ENCODE data around the gene ZNF281. TPM values are rescaled to one million over a fixed set of nuclear protein-coding genes. Genes with fewer than 3 reads are reported as not detected.

ZNF281 gene
- polyA plus RNA-seq, 1 of the 3 experiments (the other 2 are of a cell fraction): 3.0 TPM

DNA sequence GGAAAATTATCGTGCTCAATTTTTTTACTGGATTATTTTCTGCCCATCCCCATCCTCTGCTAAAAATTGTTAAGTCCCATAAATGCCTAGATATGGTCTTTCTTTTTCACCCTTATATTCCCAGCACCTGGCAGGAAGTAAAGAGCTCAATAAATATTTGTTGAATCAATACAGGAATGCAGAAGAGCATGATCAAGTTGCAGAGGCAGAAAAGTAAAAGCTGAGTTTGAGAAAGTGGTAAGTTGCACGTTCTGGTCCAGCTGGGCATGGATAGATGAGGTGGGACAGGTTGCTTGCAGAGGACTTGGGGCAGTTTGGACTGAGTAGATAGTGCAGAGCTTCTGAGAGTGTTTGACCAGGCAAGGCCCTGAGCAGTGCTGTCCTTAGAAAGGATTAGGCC, 40.1 kb downstream of the ZNF281 start:
- DNase-seq: no peak
- 73% methylated on average over 2 of the region's 2 CpGs for WGBS (ENCODE audit: low lambda C conversion rate)

GRCh38 chr1:200369131-200369530, 40.7 kb downstream of the ZNF281 start:
- 98% methylated on average over 4 of the region's 4 CpGs for WGBS (ENCODE audit: low lambda C conversion rate)
- Histone ChIP-seq H3K9ac (no peak overlapping the region), H3F3A (replicated peaks; ENCODE audit: insufficient read depth) (peaks cover 24% of the 10 kb centered on the region), H3K4me1 (ENCODE audit: control insufficient read depth in 1 of 2, insufficient read depth in 2 of 2, low read depth in 1 of 2, low read length in 1 of 2) (peaks cover 2 to 43% of the 10 kb centered on the region in 2 experiments), H3K9me2 (no peaks in the 10 kb centered on the region), H3K9me3 (no peaks in the 10 kb centered on the region), H4K20me1 (ENCODE audit: insufficient read depth) (no peaks in the 10 kb centered on the region), H3K27me3 (ENCODE audit: insufficient read depth) (no peaks in the 10 kb centered on the region), H3K4me2 (no peak overlapping the region), H3K79me2 (ENCODE audit: insufficient read depth) (no peaks in the 10 kb centered on the region), H3K36me3 (replicated peaks in 1 of 2; ENCODE audit: control insufficient read depth in 1 of 2, insufficient read depth in 2 of 2, low read length in 1 of 2) (no peaks in the 10 kb centered on the region), H3K27ac (ENCODE audit: low read depth in 2 of 2, low read length in 1 of 2) (peak overlapping the region in 1 of 2 experiments; percentile 83; a peak in 3 of 4 replicates), H2AFZ (ENCODE audit: low read depth) (no peak overlapping the region), H3K4me3 (ENCODE audit: low read depth in 2 of 2, low read length in 1 of 2) (no peak overlapping the region)
- ChIA-PET POLR2A (no interaction called here), CTCF (interaction anchor here (1.3 to 2.1 kb wide), 2 partner anchors 120 to 142 kb away, joined by 4 to 5 read pairs; no protein-coding TSS in a partner anchor)
- DNase-seq: no peak
- TF ChIP-seq IRF3 (IDR thresholded peaks at IDR 0.05; ENCODE audit: low read depth, low read length): no peak
- TF ChIP-seq EZH2phosphoT487 (IDR thresholded peaks at IDR 0.05; ENCODE audit: borderline replicate concordance, low read depth): no peak
- TF ChIP-seq, protein P1, sequence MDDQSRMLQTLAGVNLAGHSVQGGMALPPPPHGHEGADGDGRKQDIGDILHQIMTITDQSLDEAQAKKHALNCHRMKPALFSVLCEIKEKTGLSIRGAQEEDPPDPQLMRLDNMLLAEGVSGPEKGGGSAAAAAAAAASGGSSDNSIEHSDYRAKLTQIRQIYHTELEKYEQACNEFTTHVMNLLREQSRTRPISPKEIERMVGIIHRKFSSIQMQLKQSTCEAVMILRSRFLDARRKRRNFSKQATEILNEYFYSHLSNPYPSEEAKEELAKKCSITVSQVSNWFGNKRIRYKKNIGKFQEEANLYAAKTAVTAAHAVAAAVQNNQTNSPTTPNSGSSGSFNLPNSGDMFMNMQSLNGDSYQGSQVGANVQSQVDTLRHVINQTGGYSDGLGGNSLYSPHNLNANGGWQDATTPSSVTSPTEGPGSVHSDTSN (IDR thresholded peaks at IDR 0.05): no peak
- no peak for TF ChIP-seq FOSL2 (IDR thresholded peaks at IDR 0.05; ENCODE audit: borderline replicate concordance, low read depth)
- no peak for TF ChIP-seq USF1 (IDR thresholded peaks at IDR 0.05; ENCODE audit: borderline replicate concordance, low read depth)
- no peak for TF ChIP-seq TCF12 (IDR thresholded peaks at IDR 0.05)
- TF ChIP-seq, protein P2, sequence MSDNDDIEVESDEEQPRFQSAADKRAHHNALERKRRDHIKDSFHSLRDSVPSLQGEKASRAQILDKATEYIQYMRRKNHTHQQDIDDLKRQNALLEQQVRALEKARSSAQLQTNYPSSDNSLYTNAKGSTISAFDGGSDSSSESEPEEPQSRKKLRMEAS (IDR thresholded peaks at IDR 0.05; ENCODE audit: low read depth): no peak
- TF ChIP-seq, protein P3, sequence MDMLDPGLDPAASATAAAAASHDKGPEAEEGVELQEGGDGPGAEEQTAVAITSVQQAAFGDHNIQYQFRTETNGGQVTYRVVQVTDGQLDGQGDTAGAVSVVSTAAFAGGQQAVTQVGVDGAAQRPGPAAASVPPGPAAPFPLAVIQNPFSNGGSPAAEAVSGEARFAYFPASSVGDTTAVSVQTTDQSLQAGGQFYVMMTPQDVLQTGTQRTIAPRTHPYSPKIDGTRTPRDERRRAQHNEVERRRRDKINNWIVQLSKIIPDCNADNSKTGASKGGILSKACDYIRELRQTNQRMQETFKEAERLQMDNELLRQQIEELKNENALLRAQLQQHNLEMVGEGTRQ (IDR thresholded peaks at IDR 0.05; ENCODE audit: borderline replicate concordance, low read depth, low read length): no peak

More for the DNA sequence above, 40.1 kb downstream of the ZNF281 start:
- TF ChIP-seq, protein P2 (IDR thresholded peaks at IDR 0.05; ENCODE audit: low read depth): no peak
- no peak for TF ChIP-seq GABPA (IDR thresholded peaks at IDR 0.05; ENCODE audit: low read depth)
- no peak for TF ChIP-seq EP300 (IDR thresholded peaks at IDR 0.05; ENCODE audit: borderline replicate concordance in 1 of 2, low read depth in 1 of 2, low read length in 1 of 2)
- TF ChIP-seq RXRA (IDR thresholded peaks at IDR 0.05; ENCODE audit: borderline replicate concordance, low read depth): no peak
- no peaks in the 10 kb centered on the region for H3K79me2 ChIP-seq (ENCODE audit: insufficient read depth)
- H3K27ac ChIP-seq (ENCODE audit: low read depth in 2 of 2, low read length in 1 of 2): no peak overlapping the region
- H3K4me1 ChIP-seq (ENCODE audit: control insufficient read depth in 1 of 2, insufficient read depth in 2 of 2, low read depth in 1 of 2, low read length in 1 of 2): peaks cover 2 to 37% of the 10 kb centered on the region in 2 experiments
- ChIA-PET CTCF (interaction anchor here (1.1 to 2.1 kb wide), 2 partner anchors 141 to 685 kb away, joined by 3 to 5 read pairs; no protein-coding TSS in a partner anchor), POLR2A (no interaction called here)
- H3K9me3 ChIP-seq: no peaks in the 10 kb centered on the region
- H3K4me3 ChIP-seq (ENCODE audit: low read depth in 2 of 2, low read length in 1 of 2): no peak overlapping the region
- H3K9ac ChIP-seq: no peak overlapping the region
- H4K20me1 ChIP-seq (ENCODE audit: insufficient read depth): no peaks in the 10 kb centered on the region
- no peaks in the 10 kb centered on the region for H3K9me2 ChIP-seq
- no peaks in the 10 kb centered on the region for H3K36me3 ChIP-seq (replicated peaks in 1 of 2; ENCODE audit: control insufficient read depth in 1 of 2, insufficient read depth in 2 of 2, low read length in 1 of 2)
- H3F3A ChIP-seq (replicated peaks; ENCODE audit: insufficient read depth): peaks cover 27% of the 10 kb centered on the region
- no peak overlapping the region for H3K4me2 ChIP-seq
- no peaks in the 10 kb centered on the region for H3K27me3 ChIP-seq (ENCODE audit: insufficient read depth)
- peak overlapping the region; percentile 43; the same call in 1 of the 2 replicates for H2AFZ ChIP-seq (ENCODE audit: low read depth)

All from SK-N-SH (cell line).